H1 (cell line): ENCODE measurements around the gene WFDC1. TPM values are rescaled to one million over a fixed set of nuclear protein-coding genes. Genes with fewer than 3 reads are reported as not detected.

Experiments used
- CTCF ChIA-PET: fragments of 300-600 bp; sonication (Branson Sonifier 250); formaldehyde crosslinking; loops from one replicate; lab custom pipeline; 2021; ENCODE audit not compliant: partially characterized antibody; lab: Charles Lee
- POLR2A ChIA-PET: fragments of 300-600 bp; sonication (Branson Sonifier 250); formaldehyde crosslinking; loops from one replicate; lab custom pipeline; 2021; ENCODE audit warnings: inconsistent platforms; ENCODE audit not compliant: partially characterized antibody; lab: Charles Lee
- DNase-seq, 2 experiments: peaks; one replicate each; pipeline versions ENCODE4 v3.0.0 to v3.0.0-alpha.2; 2010 to 2022; ENCODE audit warnings: low spot score in 2 of 2, low read depth in 1 of 2, mixed read lengths in 1 of 2
- FAIRE-seq: peaks from 2 replicates; lab custom pipeline; 2011; peaks lifted over from hg19 to GRCh38; lab: Jason Lieb, UNC
- H2AFZ ChIP-seq: 2 replicates; pipeline ENCODE4 v1.8.1; 2012; ENCODE audit warnings: low read length, inconsistent platforms
- H2AK5ac ChIP-seq: 2 replicates; pipeline ENCODE4 v1.6.1; 2013; ENCODE audit warnings: low read depth, low read length
- H2BK120ac ChIP-seq: replicated peaks from 2 replicates; pipeline ENCODE3; 2013; ENCODE audit warnings: low read depth, low read length, inconsistent platforms
- H2BK12ac ChIP-seq: 2 replicates; pipeline ENCODE4 v1.6.1; 2013; ENCODE audit warnings: low read depth, low read length
- H2BK15ac ChIP-seq: 2 replicates; pipeline ENCODE4 v1.6.1; 2013; ENCODE audit warnings: low read length
- H2BK20ac ChIP-seq: 2 replicates; pipeline ENCODE4 v1.6.1; 2013; ENCODE audit warnings: low read length
- H2BK5ac ChIP-seq: 2 replicates; pipeline ENCODE4 v1.6.1; 2013; ENCODE audit warnings: low read depth, low read length
- H3K14ac ChIP-seq: 2 replicates; pipeline ENCODE4 v1.6.1; 2013; ENCODE audit warnings: inconsistent platforms; ENCODE audit not compliant: insufficient read length
- H3K18ac ChIP-seq: 2 replicates; pipeline ENCODE4 v1.6.1; 2013; ENCODE audit warnings: low read length; ENCODE audit errors: extremely low read depth
- H3K23ac ChIP-seq: 2 replicates; pipeline ENCODE4 v1.6.1; 2013; ENCODE audit warnings: inconsistent platforms; ENCODE audit not compliant: insufficient read length
- H3K23me2 ChIP-seq: 2 replicates; pipeline ENCODE4 v1.6.1; 2013; ENCODE audit warnings: low read depth, low read length
- H3K27ac ChIP-seq: 2 replicates; pipeline ENCODE4 v1.6.1; 2011; ENCODE audit warnings: low read depth, low read length, inconsistent platforms
- H3K27me3 ChIP-seq, 4 experiments: replicated peaks in 1 of 4; 1 replicate in 1 of 4; 2 replicates in 3 of 4; pipeline versions ENCODE4 v1.6.1 to v1.8.1; 2011 to 2013; ENCODE audit warnings: low read length in 3 of 4, mild to moderate bottlenecking in 3 of 4, inconsistent platforms in 2 of 4, mixed read lengths in 2 of 4, moderate library complexity in 1 of 4; ENCODE audit not compliant: control insufficient read depth in 3 of 4, insufficient read depth in 3 of 4; ENCODE audit errors: extremely low read depth in 1 of 4
- H3K36me3 ChIP-seq, 4 experiments: 2 replicates each; pipeline versions ENCODE4 v1.6.1 to v1.8.1; 2011 to 2013; ENCODE audit warnings: mild to moderate bottlenecking in 4 of 4, low read length in 3 of 4, moderate library complexity in 2 of 4, control low read depth in 1 of 4, inconsistent platforms in 1 of 4; ENCODE audit not compliant: insufficient read depth in 4 of 4, control insufficient read depth in 2 of 4
- H3K4ac ChIP-seq: replicated peaks from 2 replicates; pipeline ENCODE3; 2013; ENCODE audit warnings: low read length, low read depth, mixed read lengths, inconsistent platforms; ENCODE audit not compliant: insufficient read length
- H3K4me1 ChIP-seq, 4 experiments: replicated peaks in 1 of 4; 1 replicate in 1 of 4; 2 replicates in 3 of 4; pipeline versions ENCODE4 v1.6.1 to v1.8.1; 2011 to 2013; ENCODE audit warnings: low read length in 3 of 4, inconsistent platforms in 2 of 4, mixed read lengths in 1 of 4; ENCODE audit not compliant: insufficient read depth in 4 of 4, control insufficient read depth in 3 of 4
- H3K4me2 ChIP-seq, 2 experiments: 2 replicates each; pipeline versions ENCODE4 v1.6.1 to v1.8.1; 2011 to 2013; ENCODE audit warnings: low read depth in 2 of 2, low read length in 2 of 2, control low read depth in 1 of 2, inconsistent platforms in 1 of 2, mild to moderate bottlenecking in 1 of 2; ENCODE audit not compliant: insufficient read depth in 1 of 2
- H3K4me3 ChIP-seq, 4 experiments: fragments of 200-600, 300-600 bp in 1 of 4; sonication (generic), shearing (Covaris generic), sonication (Bioruptor Twin) in 1 of 4; 2 replicates each; pipeline versions ENCODE4 v1.5.1 to v1.8.1; 2011 to 2016; ENCODE audit warnings: low read length in 4 of 4, low read depth in 3 of 4, control low read depth in 2 of 4, inconsistent platforms in 2 of 4, mild to moderate bottlenecking in 2 of 4, mixed read lengths in 1 of 4, moderate library complexity in 1 of 4; ENCODE audit not compliant: insufficient read depth in 2 of 4; ENCODE audit errors: extremely low read depth in 1 of 4
- H3K56ac ChIP-seq: replicated peaks from 2 replicates; pipeline ENCODE3; 2013; ENCODE audit warnings: low read depth, mild to moderate bottlenecking, mixed read lengths, low read length, inconsistent platforms; ENCODE audit not compliant: insufficient read length
- H3K79me1 ChIP-seq: 2 replicates; pipeline ENCODE4 v1.6.1; 2013; ENCODE audit warnings: low read depth, low read length, control low read depth
- H3K79me2 ChIP-seq, 2 experiments: 2 replicates each; pipeline versions ENCODE4 v1.6.1 to v1.8.1; 2012 to 2013; ENCODE audit warnings: low read length in 2 of 2, mild to moderate bottlenecking in 2 of 2, inconsistent platforms in 1 of 2; ENCODE audit not compliant: insufficient read depth in 2 of 2, control insufficient read depth in 1 of 2
- H3K9ac ChIP-seq, 4 experiments: replicated peaks in 1 of 4; 1 replicate in 1 of 4; 2 replicates in 3 of 4; pipeline versions ENCODE4 v1.6.1 to v1.8.1; 2011 to 2013; ENCODE audit warnings: low read depth in 3 of 4, low read length in 3 of 4, control low read depth in 2 of 4, mild to moderate bottlenecking in 2 of 4, moderate library complexity in 2 of 4, inconsistent platforms in 1 of 4; ENCODE audit errors: extremely low read depth in 1 of 4
- H3K9me3 ChIP-seq, 2 experiments: 2 replicates each; pipeline versions ENCODE4 v1.6.1 to v1.8.1; 2012 to 2013; ENCODE audit warnings: mild to moderate bottlenecking in 2 of 2, moderate library complexity in 2 of 2, control low read depth in 1 of 2, inconsistent platforms in 1 of 2, low read depth in 1 of 2, low read length in 1 of 2, mixed read lengths in 1 of 2; ENCODE audit not compliant: insufficient read depth in 2 of 2
- H4K20me1 ChIP-seq, 2 experiments: replicated peaks in 1 of 2; 2 replicates each; pipeline versions ENCODE3 to v1.8.1; 2011 to 2013; ENCODE audit warnings: inconsistent platforms in 2 of 2, low read length in 2 of 2, mild to moderate bottlenecking in 1 of 2; ENCODE audit not compliant: insufficient read depth in 2 of 2, control insufficient read depth in 1 of 2
- H4K5ac ChIP-seq: 2 replicates; pipeline ENCODE4 v1.6.1; 2013; ENCODE audit warnings: low read length, low read depth, mixed read lengths, inconsistent platforms; ENCODE audit not compliant: insufficient read length
- H4K8ac ChIP-seq: 2 replicates; pipeline ENCODE4 v1.8.0; 2013; ENCODE audit warnings: mild to moderate bottlenecking, moderate library complexity, low read length, inconsistent platforms; ENCODE audit not compliant: insufficient read depth; ENCODE audit errors: extremely low read depth
- H4K91ac ChIP-seq: replicated peaks from 2 replicates; pipeline ENCODE3; 2013; ENCODE audit warnings: low read length, mixed read lengths, inconsistent platforms; ENCODE audit not compliant: insufficient read length
- CHD2 ChIP-seq: IDR thresholded peaks from 2 replicates; pipeline ENCODE4 v1.6.1; 2012; ENCODE audit warnings: low read length, improper control_type of control experiment
- EZH2 ChIP-seq: fragments of 200-600 bp; sonication (generic); IDR thresholded peaks from 2 replicates; pipeline ENCODE4 v1.7.1; 2012; ENCODE audit warnings: low read depth, mild to moderate bottlenecking, moderate library complexity, low read length, inconsistent platforms; ENCODE audit not compliant: severe bottlenecking
- GABPA ChIP-seq: IDR thresholded peaks from 2 replicates; pipeline ENCODE4 v1.6.1; 2011; ENCODE audit warnings: mild to moderate bottlenecking, low read length, moderate library complexity, borderline replicate concordance; ENCODE audit not compliant: insufficient read depth
- HDAC2 ChIP-seq, 2 experiments: fragments of 300-600 bp in 1 of 2; sonication (generic) in 1 of 2; IDR thresholded peaks; 2 replicates each; pipeline ENCODE4 v1.6.1; 2011 to 2012; ENCODE audit warnings: low read depth in 2 of 2, low read length in 2 of 2, mild to moderate bottlenecking in 2 of 2, moderate library complexity in 2 of 2, borderline replicate concordance in 1 of 2, inconsistent platforms in 1 of 2
- MAX ChIP-seq: IDR thresholded peaks from 2 replicates; pipeline ENCODE4 v1.6.1; 2012; ENCODE audit warnings: inconsistent platforms
- NANOG ChIP-seq: IDR thresholded peaks from 2 replicates; pipeline ENCODE4 v1.6.1; 2011; ENCODE audit warnings: low read length, low read depth, mild to moderate bottlenecking, inconsistent platforms; ENCODE audit not compliant: insufficient read depth, poor library complexity, severe bottlenecking
- POLR2A ChIP-seq, 2 experiments: IDR thresholded peaks; 1 replicate in 1 of 2; 2 replicates in 1 of 2; pipeline ENCODE4 v1.6.1; 2011; ENCODE audit warnings: low read depth in 2 of 2, low read length in 2 of 2, mild to moderate bottlenecking in 2 of 2; ENCODE audit errors: control extremely low read depth in 1 of 2
- POU5F1 ChIP-seq: IDR thresholded peaks from 2 replicates; pipeline ENCODE4 v1.6.1; 2011; ENCODE audit warnings: low read depth, mild to moderate bottlenecking, low read length, moderate library complexity
- WGBS, 2 experiments: shearing (Covaris generic) in 1 of 2; methylation state at CpG; one replicate each; pipeline versions ENCODE4 v1.1.6 to v1.1.7; 2013 to 2015; ENCODE audit warnings: low lambda C conversion rate in 2 of 2, mixed read lengths in 2 of 2, inconsistent platforms in 1 of 2, low coverage in 1 of 2, missing lambda C conversion rate in 1 of 2; ENCODE audit not compliant: insufficient replicate concordance in 2 of 2, insufficient coverage in 1 of 2, insufficient read length in 1 of 2; ENCODE audit errors: extremely low coverage in 1 of 2, missing lambda C conversion rate in 1 of 2; 5-methylcytosine and 5-hydroxymethylcytosine counted together
- polyA plus RNA-seq, 7 experiments: library from polyadenylated mRNA; depleted of rRNA in 3 of 7; stranded (reverse) in 5 of 7; unstranded in 2 of 7; fragments of >200 nt in 5 of 7; fragments of 200-250 nt in 2 of 7; gene quantifications; 1 replicate in 5 of 7; 2 replicates in 1 of 7; 4 replicates in 1 of 7; pipeline versions ENCODE4 v1.2.1 to v1.2.3, GENCODE V29; 2011 to 2013; ENCODE audit warnings: missing spikeins in 2 of 7, mixed read lengths in 2 of 7
- total RNA-seq: library from RNA; stranded (reverse); fragmentation: NEBNext Ultra II Directional; extraction: Animal tissue kit (Norgen Biotek cat#: 25700); gene quantifications from 2 replicates; pipeline ENCODE4 v1.2.1, GENCODE V29; 2021

WFDC1 gene
- total and polyA plus RNA-seq, 2 of the 8 experiments (the other 6 are each of a cell fraction or from before 2014, with no cell fraction given), result 0.70 to 1.1 TPM

- no peak overlapping the region for H4K91ac ChIP-seq
- CTCF ChIA-PET, result interaction anchor here (1.0 to 1.8 kb wide), 5 partner anchors 10 to 89 kb away, joined by 3 to 6 read pairs (median 4); no protein-coding TSS in a partner anchor
- no peak overlapping the region for H2BK15ac ChIP-seq
- no peak overlapping the region for H3K56ac ChIP-seq
- H3K9me3 ChIP-seq, result no peaks in the 10 kb centered on the region
- H3K4ac ChIP-seq, result no peak overlapping the region
- no peak overlapping the region for H2AFZ ChIP-seq
- H3K36me3 ChIP-seq, result no peaks in the 10 kb centered on the region
- no peak overlapping the region for H3K14ac ChIP-seq
- H2AK5ac ChIP-seq, result no peak overlapping the region
- no peak overlapping the region for H4K5ac ChIP-seq
- no peak for DNase-seq
- no peak overlapping the region for H3K4me2 ChIP-seq
- no peaks in the 10 kb centered on the region for H3K79me2 ChIP-seq
- H2BK120ac ChIP-seq, result no peak overlapping the region
- H3K4me1 ChIP-seq, result peaks cover 2 to 18% (median 14%) of the 10 kb centered on the region in 4 experiments
- H3K18ac ChIP-seq, result no peak overlapping the region
- H3K23ac ChIP-seq, result no peak overlapping the region
- no peak overlapping the region for H4K8ac ChIP-seq
- no peak overlapping the region for H2BK12ac ChIP-seq
- 79% methylated on average over 9 of the region's 9 CpGs; no CpG with 5 or more reads in 1 of the 2 experiments for WGBS, 2 experiments
- POLR2A ChIA-PET, result no interaction called here
- no peak overlapping the region for H2BK20ac ChIP-seq
- no peak overlapping the region for H3K27ac ChIP-seq
- H3K27me3 ChIP-seq, result peaks cover 0 to 18% (median 15%) of the 10 kb centered on the region in 4 experiments; a peak in 6 of 7 replicates
- no peaks in the 10 kb centered on the region for H3K79me1 ChIP-seq
- no peaks in the 10 kb centered on the region for H4K20me1 ChIP-seq
- no peak for TF ChIP-seq HDAC2 (IDR thresholded peaks at IDR 0.05; ENCODE audit: borderline replicate concordance in 1 of 2, low read depth in 2 of 2, low read length in 2 of 2)
- TF ChIP-seq MAX, result no peak
- TF ChIP-seq GABPA, result no peak
- TF ChIP-seq POU5F1, result no peak
- TF ChIP-seq POLR2A (IDR thresholded peaks at IDR 0.05; ENCODE audit: control extremely low read depth in 1 of 2, low read depth in 2 of 2, low read length in 2 of 2), result no peak
- no peak for TF ChIP-seq EZH2
- TF ChIP-seq CHD2, result no peak
- TF ChIP-seq NANOG, result no peak
- no peak overlapping the region for H2BK5ac ChIP-seq
- no peak overlapping the region for H3K4me3 ChIP-seq
- H3K23me2 ChIP-seq, result peaks cover 11% of the 10 kb centered on the region; the same call in 1 of the 2 replicates
- no peak for FAIRE-seq
- H3K9ac ChIP-seq, result no peak overlapping the region
Observed at GRCh38 chr16:84366208-84366607, 71.5 kb downstream of the WFDC1 start.
